ENCODE data around the gene AKAP14. TPM values are rescaled to one million over a fixed set of nuclear protein-coding genes. Genes with fewer than 3 reads are reported as not detected.
"Not testable (repeated sequence)": the region's sequence is repeated elsewhere in the genome, so short reads cannot be mapped to it uniquely, and the experiment has no call there.

Gene AKAP14
- polyA plus RNA-seq (ENCODE audit: insufficient read depth in 1 of 5, insufficient read length in 5 of 5, low replicate concordance in 1 of 5): 1 to 10 TPM; 1.2 to 5.5 (median 3.8) TPM
- long read RNA-seq, donor 1, partial matches to known transcripts: 5 of 7 reads
- long read RNA-seq, donor 1, other reads (novel, unspliced or antisense): 0 of 7 reads
- long read RNA-seq, donor 2: 0 reads
- long read RNA-seq, donor 3, partial matches to known transcripts: 88 of 89 reads
- long read RNA-seq, donor 3, other reads (novel, unspliced or antisense): 0 of 89 reads
- long read RNA-seq, donor 4, partial matches to known transcripts: 55 of 56 reads
- long read RNA-seq, donor 4, other reads (novel, unspliced or antisense): 0 of 56 reads
- long read RNA-seq, donor 5: 0 reads
- long read RNA-seq, donor 6, partial matches to known transcripts: 11 of 14 reads
- long read RNA-seq, donor 6, other reads (novel, unspliced or antisense): 0 of 14 reads
- long read RNA-seq, donor 7, partial matches to known transcripts: 0 of 1 reads
- long read RNA-seq, donor 7, other reads (novel, unspliced or antisense): 0 of 1 reads
- long read RNA-seq, donor 8: 0 reads

GRCh38 chrX:119895843-119896326 is at the start of gene AKAP14:
AKAP14 (plus strand) TSS chrX:119895893; CDS start chrX:119903224, 7,331 bp downstream.
- DNase-seq: no peak

DNA sequence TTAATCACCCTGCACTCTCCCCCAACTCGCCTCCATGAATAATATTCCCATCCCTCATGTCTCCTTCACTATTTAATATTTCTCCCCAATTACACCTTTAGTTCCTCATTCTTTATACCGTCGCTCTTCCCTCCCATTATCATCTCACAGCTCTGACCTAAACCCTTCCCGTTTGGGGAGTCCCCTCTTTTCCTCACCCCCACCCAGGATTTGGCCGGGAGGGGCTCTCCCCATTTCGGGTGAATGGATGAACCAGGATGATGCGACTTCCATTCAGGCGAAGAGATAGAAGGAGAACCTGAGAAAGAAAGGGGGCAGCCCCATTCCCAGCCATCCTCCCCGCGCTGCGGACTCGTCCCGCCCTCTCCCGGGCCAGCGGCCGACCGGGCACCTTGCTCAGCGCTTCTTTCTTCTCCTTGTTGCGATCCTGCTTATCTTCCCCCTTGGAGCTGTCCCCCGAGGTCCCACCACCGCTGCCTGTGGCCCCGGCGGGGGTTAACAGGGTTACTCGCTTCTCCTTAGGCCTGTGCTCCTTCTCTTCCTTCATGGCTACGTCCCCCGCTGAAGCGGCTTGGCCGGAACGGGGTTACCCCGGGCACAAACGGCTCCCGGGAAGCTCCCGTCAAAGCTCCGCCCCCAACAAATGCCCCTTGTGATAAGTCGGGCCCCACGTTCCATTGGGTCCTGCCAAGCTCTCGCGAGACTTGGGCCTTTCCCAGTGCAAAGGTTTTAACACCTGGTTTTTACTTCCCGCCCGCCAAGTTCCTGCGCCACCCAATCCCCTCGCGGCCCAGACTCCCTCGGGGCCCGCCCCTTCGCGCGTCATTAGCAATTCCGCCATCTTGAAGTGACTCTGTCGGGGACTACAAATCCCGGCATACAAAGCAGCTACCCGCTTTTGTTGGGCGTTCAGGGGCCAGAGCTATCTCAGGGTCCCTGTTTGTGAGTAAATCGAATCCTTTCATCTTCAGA is 43.0 kb upstream of the AKAP14 start, which contains the start of gene UPF3B:
UPF3B (minus strand) TSS at position 582 of the 972 bp plus-strand sequence; CDS start at position 547, 35 bp downstream.
- peak; percentile 92 to 94 for DNase-seq

DNA sequence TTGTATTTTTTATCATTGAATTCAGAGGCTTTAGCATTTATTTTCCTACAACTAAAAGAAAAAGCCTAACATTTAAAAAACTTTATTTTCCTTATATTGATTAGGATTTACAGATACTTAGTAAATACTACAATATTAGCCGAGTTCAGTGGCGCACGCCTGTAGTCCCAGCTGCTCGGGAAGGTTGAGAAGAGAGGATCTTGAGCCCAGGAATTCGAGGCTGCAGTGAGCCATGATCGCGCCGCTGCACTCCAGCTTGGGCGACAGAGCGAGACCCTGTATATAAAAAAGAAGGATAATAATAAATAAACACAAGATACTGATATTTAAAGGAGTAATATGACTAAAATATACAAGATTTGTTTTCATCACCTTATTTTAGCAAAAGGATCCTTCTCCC is 42.2 kb upstream of the AKAP14 start:
- no peak for DNase-seq

- peak; percentile 6 to 13 for DNase-seq
These were observed 25.0 kb upstream of the AKAP14 start for GRCh38 chrX:119870626-119871131.

GRCh38 chrX:119871245-119871598 is 24.5 kb upstream of the AKAP14 start:
- no peak for DNase-seq

DNA sequence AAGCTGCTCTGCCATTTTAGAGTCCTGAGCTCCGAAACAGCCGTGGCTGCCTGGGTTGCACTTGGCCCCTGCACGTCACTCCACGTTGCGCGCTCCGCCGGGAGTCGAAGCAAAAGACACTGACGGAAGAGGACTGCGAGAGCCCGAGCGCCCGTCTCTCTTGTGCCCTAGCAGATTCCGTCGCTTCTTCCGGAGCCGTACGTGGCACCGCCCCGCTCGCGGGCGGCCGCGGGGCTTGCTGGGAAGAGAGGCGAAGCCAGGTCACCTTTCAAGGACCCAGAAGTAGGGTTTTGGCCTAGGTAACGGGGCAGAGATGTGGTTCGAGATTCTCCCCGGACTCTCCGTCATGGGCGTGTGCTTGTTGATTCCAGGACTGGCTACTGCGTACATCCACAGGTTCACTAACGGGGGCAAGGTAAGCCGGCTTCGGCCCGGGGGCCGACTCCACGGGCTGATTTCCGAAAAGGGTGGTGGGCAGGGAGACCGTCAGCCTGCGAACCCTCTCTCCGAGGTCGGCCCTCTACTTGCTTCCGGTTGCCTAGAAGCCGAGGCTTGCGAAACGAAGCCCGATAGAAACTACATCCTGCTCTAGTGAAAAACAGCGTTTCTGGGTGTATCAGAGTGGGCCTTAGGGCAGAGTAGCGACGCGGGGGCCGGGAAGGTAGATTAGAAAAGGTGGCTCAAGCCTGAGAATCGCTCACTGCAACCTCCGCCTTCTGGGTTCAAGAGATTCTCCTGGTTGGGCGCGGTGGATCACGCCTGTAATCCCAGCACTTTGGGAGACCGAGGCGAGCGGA is 23.9 kb upstream of the AKAP14 start, which contains the start of the genes NDUFA1 and RNF113A:
NDUFA1 (plus strand) TSS at position 234 of the 797 bp plus-strand sequence; CDS start at position 314, 80 bp downstream.
RNF113A (minus strand) TSS at position 135 of the 797 bp plus-strand sequence; CDS start at position 15, 120 bp downstream.
- peak; percentile 77 to 80 for DNase-seq

DNA sequence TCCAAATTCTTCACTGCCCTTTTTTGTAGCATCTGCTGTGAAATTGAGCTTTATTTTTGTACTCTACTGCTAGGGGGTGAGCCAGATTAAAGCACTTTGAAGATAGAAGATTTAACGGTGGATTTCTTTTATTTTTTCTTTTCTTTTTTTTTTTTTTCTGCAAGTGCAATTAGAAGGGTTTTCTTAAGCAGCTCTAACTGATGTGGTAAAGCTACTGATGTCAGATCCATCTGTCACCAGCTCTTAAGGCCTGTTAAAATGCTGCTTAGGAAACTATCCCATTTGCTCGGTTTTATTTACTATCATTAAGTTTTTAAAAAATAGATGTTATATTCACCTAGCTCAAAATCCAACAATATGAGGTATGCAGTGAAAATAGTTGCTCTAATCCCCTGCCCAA is 17.0 kb upstream of the AKAP14 start:
- DNase-seq: no peak

DNA sequence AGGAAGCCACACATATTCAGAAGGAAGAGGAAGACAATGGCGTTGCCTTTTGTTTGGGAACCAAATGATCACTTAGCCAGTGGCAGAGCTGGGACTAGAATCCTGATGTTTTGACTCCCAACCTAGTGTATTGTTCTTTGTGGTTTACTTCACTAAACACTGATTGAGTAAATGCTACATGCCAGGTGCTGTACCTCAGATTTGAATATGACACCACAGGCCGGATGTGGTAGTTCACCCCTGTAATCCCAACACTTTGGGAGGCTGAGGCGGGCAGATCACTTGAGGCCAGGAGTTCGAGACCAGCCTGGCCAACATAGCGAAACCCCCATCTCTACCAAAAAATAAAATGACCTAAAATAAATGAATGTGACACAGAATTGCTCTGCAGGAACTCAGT is 15.6 kb upstream of the AKAP14 start:
- DNase-seq: no peak

GRCh38 chrX:119880552-119881437 is 14.9 kb upstream of the AKAP14 start:
- DNase-seq: peak in 1 of 2 donors; percentile 9

- DNase-seq: no peak
These were observed 9.9 kb upstream of the AKAP14 start for GRCh38 chrX:119885554-119886428.

DNA sequence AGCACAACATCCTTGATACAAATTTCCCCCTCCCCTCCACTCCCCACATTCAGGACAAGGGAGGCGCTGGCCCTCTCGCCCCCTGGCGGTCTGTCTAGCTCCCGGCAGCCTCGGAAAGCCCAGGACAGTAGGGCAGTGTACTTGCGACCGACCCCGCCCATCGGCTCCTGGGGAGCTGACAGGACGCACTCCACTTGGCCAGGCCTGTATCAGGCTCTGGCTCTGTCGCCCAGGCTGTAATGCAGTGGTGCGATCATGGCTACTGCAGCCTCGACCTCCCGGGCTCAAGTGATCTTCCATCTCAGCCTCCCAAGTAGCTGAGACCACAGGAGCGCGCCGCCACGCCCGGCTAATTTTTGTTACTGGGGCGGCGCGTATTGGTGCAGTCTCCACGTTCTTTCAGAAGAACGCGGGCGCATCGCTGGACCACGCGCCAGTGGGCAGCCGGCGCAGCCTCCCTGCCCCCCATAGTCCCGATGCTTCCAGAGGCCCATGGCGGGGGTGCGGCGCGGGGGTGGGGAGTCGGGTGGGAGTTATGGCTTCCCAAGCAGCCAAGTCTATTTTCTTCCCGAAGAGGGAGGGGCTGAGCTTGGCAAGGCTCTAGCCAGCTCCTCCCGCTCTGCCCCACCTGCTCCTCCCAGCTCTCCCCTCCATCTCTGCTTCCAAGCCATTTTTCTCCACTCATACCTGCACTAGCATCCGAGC is 7.8 kb upstream of the AKAP14 start:
- peak in 1 of 2 donors; percentile 10 for DNase-seq

DNA sequence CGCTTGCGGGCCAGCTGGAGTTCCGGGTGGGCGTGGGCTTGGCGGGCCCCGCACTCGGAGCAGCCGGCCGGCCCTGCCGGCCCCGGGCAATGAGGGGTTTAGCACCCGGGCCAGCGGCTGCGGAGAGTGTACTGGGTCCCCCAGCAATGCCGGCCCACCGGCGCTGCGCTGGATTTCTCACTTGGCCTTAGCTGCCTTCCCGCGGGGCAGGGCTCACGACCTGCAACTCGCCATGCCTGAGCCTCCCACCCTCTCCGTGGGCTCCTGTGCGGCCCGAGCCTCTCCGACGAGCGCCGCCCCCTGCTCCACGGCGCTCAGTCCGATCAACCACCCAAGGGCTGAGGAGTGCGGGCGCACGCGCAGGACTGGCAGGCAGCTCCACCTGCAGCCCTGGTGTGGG is 5.1 kb upstream of the AKAP14 start:
- DNase-seq: not testable (repeated sequence)

DNA sequence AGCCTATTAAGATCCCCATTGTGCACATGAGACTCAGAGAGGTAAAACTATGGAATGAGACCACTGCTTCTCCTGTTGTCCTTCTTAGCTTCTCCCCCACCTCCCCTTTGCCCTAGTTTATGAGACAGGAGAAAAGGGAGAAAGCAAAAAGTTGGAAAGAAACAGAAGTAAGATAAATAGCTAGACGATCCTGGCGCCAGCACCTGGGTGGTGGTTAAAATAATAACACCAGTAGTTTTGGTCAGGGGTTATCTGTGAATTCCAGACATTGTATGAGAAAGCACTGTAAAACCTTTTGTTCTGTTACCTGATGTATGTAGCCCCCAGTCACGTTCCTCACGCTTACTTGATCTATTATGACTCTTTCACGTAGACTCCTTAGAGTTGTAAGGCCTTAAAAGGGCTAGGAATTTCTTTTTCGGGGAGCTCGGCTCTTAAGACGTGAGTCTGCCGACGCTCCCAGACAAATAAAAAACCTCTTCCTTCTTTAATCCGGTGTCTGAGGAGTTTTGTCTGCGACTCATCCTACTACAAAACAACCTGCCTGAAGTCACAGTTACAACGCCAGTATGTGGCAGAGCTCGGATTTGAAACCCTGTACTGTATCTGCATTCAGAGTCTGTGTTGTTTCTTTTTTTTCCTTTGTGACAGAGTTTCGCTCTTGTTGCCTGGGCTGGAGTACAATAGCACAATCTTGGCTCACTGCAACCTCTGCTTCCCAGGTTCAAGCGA is 3.6 kb upstream of the AKAP14 start:
- DNase-seq: not testable (repeated sequence)

DNA sequence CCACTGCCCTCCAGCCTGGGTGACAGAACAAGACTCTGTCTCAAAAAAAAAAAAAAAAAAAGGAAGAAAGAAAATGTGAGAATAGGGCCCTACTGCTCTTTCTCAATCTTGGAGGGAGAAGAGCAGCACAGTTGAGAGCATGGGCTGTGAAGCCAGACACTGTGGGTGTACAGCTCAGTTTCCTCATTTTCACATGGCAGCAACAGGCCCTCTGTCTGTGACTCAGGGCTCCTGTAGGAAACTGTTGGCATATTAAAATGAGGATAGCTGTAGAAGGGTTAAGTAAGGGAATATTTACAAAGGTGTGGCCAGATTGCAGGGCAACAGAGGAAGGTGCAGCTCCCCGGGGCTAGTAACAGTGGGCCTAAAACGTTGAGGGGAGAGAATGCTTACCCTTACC is 3.4 kb downstream of the AKAP14 start:
- DNase-seq: no peak

DNA sequence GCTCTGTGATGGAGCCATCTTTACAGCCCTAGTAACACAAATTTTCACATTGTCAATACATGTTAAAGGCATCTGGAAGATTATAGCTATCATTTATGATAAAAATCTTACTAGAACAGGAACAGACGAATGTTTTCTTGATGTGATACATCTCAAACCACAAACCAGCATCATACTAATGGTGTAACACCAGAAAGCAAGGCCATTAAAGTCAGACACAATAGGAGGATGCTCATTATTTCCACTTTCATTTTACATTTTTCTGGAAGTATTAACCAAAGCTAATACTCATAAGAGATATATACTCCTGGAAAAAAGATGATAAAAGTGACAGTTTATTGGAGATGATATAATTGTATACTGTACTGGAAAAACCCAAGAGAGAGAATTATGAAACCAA is 5.3 kb downstream of the AKAP14 start:
- no peak for DNase-seq

GRCh38 chrX:119916310-119916709 is 20.6 kb downstream of the AKAP14 start:
- DNase-seq: no peak

- DNase-seq: no peak
These were observed 22.2 kb downstream of the AKAP14 start for GRCh38 chrX:119917877-119918276.
